Glutamatergic neuron (in vitro differentiated cells): ENCODE measurements around the gene NLRC3. TPM values are rescaled to one million over a fixed set of nuclear protein-coding genes. Genes with fewer than 3 reads are reported as not detected.

Experiments
- DNase-seq: peaks from one replicate; pipeline ENCODE4 v3.0.0; 2022
- H3K27ac Mint-ChIP-seq: one replicate; pipeline ENCODE4 v1.8.0; 2020; ENCODE audit warnings: mild to moderate bottlenecking, mixed read lengths, inconsistent platforms; ENCODE audit not compliant: unreplicated experiment
- H3K27me3 Mint-ChIP-seq: one replicate; pipeline ENCODE4 v1.8.0; 2020; ENCODE audit warnings: mild to moderate bottlenecking, moderate library complexity, mixed read lengths, inconsistent platforms; ENCODE audit not compliant: unreplicated experiment
- H3K36me3 Mint-ChIP-seq: one replicate; pipeline ENCODE4 v1.8.0; 2020; ENCODE audit warnings: mild to moderate bottlenecking, mixed read lengths, inconsistent platforms; ENCODE audit not compliant: unreplicated experiment
- H3K4me1 Mint-ChIP-seq: one replicate; pipeline ENCODE4 v1.8.0; 2020; ENCODE audit warnings: mild to moderate bottlenecking, low read depth, mixed read lengths, inconsistent platforms; ENCODE audit not compliant: unreplicated experiment
- H3K4me3 Mint-ChIP-seq: one replicate; pipeline ENCODE4 v1.8.0; 2020; ENCODE audit warnings: mild to moderate bottlenecking, mixed read lengths, inconsistent platforms; ENCODE audit not compliant: unreplicated experiment
- H3K9me3 Mint-ChIP-seq: one replicate; pipeline ENCODE4 v1.8.0; 2020; ENCODE audit warnings: mild to moderate bottlenecking, moderate library complexity, mixed read lengths, inconsistent platforms; ENCODE audit not compliant: unreplicated experiment
- total RNA-seq: library from RNA; stranded (reverse); fragmentation: NEBNext Ultra II Directional; extraction: Animal tissue kit (Norgen Biotek cat#: 25700); gene quantifications from one replicate; pipeline ENCODE4 v1.2.1, GENCODE V29; 2021; ENCODE audit not compliant: unreplicated experiment
- TF ChIP-seq, protein P1 (sequence below): fragments of 200-600 bp; sonication (generic); IDR thresholded peaks from one replicate; pipeline ENCODE4 v1.5.0; 2021; ENCODE audit not compliant: partially characterized antibody, unreplicated experiment

NLRC3 gene
- total RNA-seq, 1 donor from 2014 or later, result not detected

DNA sequence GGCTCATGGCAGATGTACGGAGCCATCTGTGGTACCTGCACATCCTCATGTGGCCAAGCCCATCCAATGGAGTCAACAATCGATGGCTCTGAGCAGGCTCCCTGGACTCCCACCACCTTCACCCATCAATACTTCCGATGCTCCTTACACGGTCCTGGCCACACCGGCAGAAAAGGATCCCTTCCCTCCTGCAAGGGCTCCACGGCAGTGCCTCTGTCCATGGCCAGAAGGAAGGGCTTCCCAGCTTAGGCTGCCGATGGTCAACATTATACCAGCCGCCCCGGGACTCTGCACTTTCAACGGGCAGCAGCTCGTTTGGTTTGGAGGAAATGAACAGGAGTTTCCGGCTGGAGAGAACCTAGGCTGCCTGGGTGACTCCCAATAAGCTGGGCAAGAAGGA, 21.0 kb upstream of the NLRC3 start:
- Mint-ChIP-seq H3K4me3 (no peak overlapping the region), H3K27me3 (no peaks in the 10 kb centered on the region), H3K27ac (no peak overlapping the region), H3K36me3 (peaks cover 24% of the 10 kb centered on the region), H3K4me1 (no peaks in the 10 kb centered on the region), H3K9me3 (peaks cover 8% of the 10 kb centered on the region)
- TF ChIP-seq, protein P1, sequence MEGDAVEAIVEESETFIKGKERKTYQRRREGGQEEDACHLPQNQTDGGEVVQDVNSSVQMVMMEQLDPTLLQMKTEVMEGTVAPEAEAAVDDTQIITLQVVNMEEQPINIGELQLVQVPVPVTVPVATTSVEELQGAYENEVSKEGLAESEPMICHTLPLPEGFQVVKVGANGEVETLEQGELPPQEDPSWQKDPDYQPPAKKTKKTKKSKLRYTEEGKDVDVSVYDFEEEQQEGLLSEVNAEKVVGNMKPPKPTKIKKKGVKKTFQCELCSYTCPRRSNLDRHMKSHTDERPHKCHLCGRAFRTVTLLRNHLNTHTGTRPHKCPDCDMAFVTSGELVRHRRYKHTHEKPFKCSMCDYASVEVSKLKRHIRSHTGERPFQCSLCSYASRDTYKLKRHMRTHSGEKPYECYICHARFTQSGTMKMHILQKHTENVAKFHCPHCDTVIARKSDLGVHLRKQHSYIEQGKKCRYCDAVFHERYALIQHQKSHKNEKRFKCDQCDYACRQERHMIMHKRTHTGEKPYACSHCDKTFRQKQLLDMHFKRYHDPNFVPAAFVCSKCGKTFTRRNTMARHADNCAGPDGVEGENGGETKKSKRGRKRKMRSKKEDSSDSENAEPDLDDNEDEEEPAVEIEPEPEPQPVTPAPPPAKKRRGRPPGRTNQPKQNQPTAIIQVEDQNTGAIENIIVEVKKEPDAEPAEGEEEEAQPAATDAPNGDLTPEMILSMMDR, result no peak
- no peak for DNase-seq

DNA sequence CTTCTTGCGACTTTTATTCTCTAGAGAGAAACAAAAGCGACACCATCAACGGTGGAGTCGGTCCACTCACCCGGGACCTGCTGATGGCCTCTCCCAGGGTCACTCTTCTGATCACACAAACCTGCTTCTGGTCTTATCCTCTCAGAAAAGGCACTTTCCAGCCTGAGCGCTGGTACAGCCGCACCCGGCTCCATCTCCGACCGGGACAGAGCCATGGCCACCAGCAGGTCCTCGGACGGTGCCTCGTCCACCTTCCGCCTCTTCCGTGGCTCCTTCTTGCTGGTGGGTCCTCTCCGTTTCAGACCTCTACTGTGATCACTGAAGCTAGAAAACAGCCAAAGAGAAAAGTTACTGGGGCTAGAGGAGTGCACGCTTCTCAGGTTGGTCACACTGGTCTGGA, 20.5 kb upstream of the NLRC3 start:
- H3K27me3 Mint-ChIP-seq, result no peaks in the 10 kb centered on the region
- DNase-seq, result no peak
- no peaks in the 10 kb centered on the region for H3K4me1 Mint-ChIP-seq
- no peak overlapping the region for H3K27ac Mint-ChIP-seq
- H3K4me3 Mint-ChIP-seq, result no peak overlapping the region
- H3K36me3 Mint-ChIP-seq, result peaks cover 24% of the 10 kb centered on the region
- H3K9me3 Mint-ChIP-seq, result peaks cover 8% of the 10 kb centered on the region
- TF ChIP-seq, protein P1, result no peak

DNA sequence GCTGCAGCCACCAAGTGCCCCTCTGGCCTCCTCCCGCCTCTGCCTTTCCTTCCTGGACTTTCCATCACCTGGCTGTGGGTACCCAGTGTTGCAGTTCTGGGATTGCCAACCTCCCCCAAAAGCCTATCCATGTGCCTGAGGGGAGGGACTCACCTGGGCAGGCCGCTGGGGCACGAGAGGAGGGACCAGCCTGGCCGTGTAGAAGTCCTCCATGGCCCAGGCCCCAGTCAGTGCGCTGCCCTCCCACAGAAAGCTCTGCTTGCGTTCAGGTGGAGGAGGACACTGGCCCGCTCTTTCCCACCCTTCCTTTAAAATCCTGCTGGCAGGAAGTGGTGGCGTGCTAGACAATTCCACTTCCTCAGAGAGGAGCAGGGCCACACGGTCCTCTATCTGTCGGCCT, 20.0 kb upstream of the NLRC3 start:
- TF ChIP-seq, protein P1, result no peak
- DNase-seq, result no peak
- H3K27ac Mint-ChIP-seq, result no peak overlapping the region
- no peak overlapping the region for H3K4me3 Mint-ChIP-seq
- H3K9me3 Mint-ChIP-seq, result peaks cover 8% of the 10 kb centered on the region
- H3K36me3 Mint-ChIP-seq, result peaks cover 24% of the 10 kb centered on the region
- H3K4me1 Mint-ChIP-seq, result no peaks in the 10 kb centered on the region
- no peaks in the 10 kb centered on the region for H3K27me3 Mint-ChIP-seq

DNA sequence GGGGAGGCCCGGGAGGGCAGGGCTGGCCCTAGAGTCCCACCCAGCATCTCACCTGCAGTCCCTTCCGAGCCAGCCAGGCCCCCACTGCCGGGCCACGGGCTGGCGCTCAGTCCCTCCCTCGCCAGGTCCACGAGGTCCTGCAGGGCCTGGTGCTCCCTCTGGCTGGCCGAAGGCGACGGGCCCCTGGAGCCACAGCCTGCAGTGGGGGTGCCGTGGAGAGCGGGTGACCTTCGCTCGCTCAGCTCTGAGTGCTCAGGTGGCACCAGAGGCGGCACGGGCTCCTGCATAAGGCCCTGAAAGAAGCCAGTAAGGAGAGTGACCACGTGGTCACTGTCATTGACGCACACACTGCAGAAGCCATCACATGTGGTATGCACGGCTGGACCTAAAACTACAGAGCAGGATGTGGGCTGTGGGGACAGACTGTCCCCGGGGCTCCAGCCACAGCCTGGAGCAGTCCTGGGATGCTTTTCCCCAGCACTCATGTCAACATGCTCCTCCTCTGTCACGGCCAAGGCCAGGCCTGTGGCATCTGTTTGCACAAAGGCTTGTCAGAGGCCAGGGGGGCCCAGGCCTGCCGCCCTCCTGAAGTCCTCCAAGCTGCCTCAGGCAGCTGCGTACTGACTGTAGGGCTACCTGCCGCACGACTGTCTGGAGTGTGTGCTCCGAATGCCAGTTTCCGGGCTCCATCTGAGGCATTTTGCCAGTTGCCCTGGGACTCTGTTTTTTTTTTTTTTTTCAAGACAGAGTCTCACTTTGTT, 19.1 kb upstream of the NLRC3 start:
- Mint-ChIP-seq H3K27me3 (no peaks in the 10 kb centered on the region), H3K27ac (no peak overlapping the region), H3K36me3 (peaks cover 18% of the 10 kb centered on the region), H3K4me3 (no peak overlapping the region), H3K9me3 (peaks cover 8% of the 10 kb centered on the region), H3K4me1 (no peaks in the 10 kb centered on the region)
- TF ChIP-seq, protein P1, result no peak
- no peak for DNase-seq

DNA sequence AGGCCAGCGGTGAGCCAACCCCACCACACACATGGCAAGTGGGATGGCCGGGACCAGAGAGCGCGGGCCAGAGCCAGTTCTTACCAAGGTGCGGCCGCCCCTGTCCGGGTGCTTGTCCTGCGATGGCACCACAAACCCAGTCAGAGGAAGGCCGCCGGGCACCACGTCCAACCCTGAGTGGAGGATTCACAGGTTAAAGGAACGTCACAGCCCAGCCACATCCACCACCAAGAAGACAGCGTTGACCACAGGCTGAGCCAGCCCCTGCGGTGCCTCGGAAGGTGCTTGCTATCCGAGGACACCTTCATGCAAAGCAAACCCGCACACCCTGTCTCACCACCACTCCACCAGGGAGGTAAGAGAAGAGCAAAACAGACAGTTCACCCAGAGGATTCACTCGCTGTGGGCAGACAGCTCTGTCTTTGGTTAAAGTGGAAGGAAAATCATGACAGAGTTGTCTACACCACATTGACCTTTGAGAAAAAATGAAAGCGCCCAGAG, 18.4 kb upstream of the NLRC3 start:
- H3K4me1 Mint-ChIP-seq, result no peaks in the 10 kb centered on the region
- no peak overlapping the region for H3K27ac Mint-ChIP-seq
- DNase-seq, result no peak
- H3K36me3 Mint-ChIP-seq, result peaks cover 18% of the 10 kb centered on the region
- no peak overlapping the region for H3K4me3 Mint-ChIP-seq
- TF ChIP-seq, protein P1, result no peak
- no peaks in the 10 kb centered on the region for H3K27me3 Mint-ChIP-seq
- H3K9me3 Mint-ChIP-seq, result peaks cover 8% of the 10 kb centered on the region
